Parathyroid adenoma (tissue), 2 donors: ENCODE measurements around the gene PTGER3.

Experiments used
- H2AFZ ChIP-seq: fragments of 300-600 bp; sonication (generic); one replicate; pipeline ENCODE4 v1.7.0; 2017; ENCODE audit warnings: antibody characterized with exemption, mild to moderate bottlenecking
- H3K27ac ChIP-seq: fragments of 300-600 bp; sonication (generic); one replicate; pipeline ENCODE4 v1.7.0; 2017
- H3K27me3 ChIP-seq: fragments of 300-600 bp; sonication (generic); one replicate; pipeline ENCODE4 v1.7.0; 2017; ENCODE audit warnings: low read length; ENCODE audit not compliant: control insufficient read depth, insufficient read depth
- H3K36me3 ChIP-seq: fragments of 300-600 bp; sonication (generic); one replicate; pipeline ENCODE4 v1.7.0; 2017; ENCODE audit warnings: low read length; ENCODE audit not compliant: control insufficient read depth, insufficient read depth
- H3K4me1 ChIP-seq: fragments of 300-600 bp; sonication (generic); one replicate; pipeline ENCODE4 v1.7.0; 2017; ENCODE audit warnings: control low read depth
- H3K4me2 ChIP-seq: fragments of 300-600 bp; sonication (generic); one replicate; pipeline ENCODE4 v1.7.0; 2017; ENCODE audit warnings: low read length
- H3K4me3 ChIP-seq: fragments of 300-600 bp; sonication (generic); one replicate; pipeline ENCODE4 v1.7.0; 2017; ENCODE audit warnings: low read depth, low read length
- H3K79me2 ChIP-seq: fragments of 300-600 bp; sonication (generic); one replicate; pipeline ENCODE4 v1.7.0; 2017; ENCODE audit warnings: control low read depth
- H3K9ac ChIP-seq: fragments of 300-600 bp; sonication (generic); one replicate; pipeline ENCODE4 v1.7.0; 2017; ENCODE audit warnings: mild to moderate bottlenecking
- H3K9me3 ChIP-seq: fragments of 300-600 bp; sonication (generic); one replicate; pipeline ENCODE4 v1.7.0; 2017; ENCODE audit warnings: low read length; ENCODE audit not compliant: control insufficient read depth
- TF ChIP-seq, protein P1 (sequence below): fragments of 300-600 bp; sonication (generic); IDR thresholded peaks from one replicate; pipeline ENCODE4 v1.7.0; 2017; ENCODE audit warnings: antibody characterized with exemption, mild to moderate bottlenecking
- donor health status: primary hyperparathyroidism.

PTGER3 gene

DNA sequence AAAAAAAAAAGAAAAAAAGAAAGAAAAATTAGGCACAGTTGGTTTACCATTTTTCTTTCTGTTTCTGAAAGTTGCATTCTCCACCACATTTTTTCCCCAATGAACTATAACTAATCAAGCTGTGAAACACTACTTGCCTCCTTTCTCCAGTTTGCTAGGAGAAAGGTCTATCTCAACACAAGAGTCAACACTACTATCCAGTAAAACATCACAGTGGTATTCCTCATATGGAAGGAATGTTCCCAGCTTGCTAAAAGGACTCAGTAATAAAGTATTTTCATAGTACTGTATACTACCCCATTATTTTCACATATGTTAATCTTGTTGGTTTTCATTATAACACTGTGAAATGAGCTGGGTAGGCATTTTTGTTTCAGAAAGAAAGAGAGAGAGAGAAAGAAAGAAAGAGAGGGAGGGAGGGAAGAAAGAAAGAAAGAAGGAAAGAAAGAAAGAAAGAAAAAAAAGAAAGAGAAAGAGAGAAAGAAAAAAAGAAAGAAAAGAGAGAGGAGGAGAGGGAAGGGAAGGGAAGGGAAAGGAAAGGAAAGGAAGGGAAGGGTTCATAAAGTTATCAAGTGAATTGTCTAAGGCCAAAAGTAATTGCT, 7.9 kb downstream of the PTGER3 start:
- TF ChIP-seq, protein P1, sequence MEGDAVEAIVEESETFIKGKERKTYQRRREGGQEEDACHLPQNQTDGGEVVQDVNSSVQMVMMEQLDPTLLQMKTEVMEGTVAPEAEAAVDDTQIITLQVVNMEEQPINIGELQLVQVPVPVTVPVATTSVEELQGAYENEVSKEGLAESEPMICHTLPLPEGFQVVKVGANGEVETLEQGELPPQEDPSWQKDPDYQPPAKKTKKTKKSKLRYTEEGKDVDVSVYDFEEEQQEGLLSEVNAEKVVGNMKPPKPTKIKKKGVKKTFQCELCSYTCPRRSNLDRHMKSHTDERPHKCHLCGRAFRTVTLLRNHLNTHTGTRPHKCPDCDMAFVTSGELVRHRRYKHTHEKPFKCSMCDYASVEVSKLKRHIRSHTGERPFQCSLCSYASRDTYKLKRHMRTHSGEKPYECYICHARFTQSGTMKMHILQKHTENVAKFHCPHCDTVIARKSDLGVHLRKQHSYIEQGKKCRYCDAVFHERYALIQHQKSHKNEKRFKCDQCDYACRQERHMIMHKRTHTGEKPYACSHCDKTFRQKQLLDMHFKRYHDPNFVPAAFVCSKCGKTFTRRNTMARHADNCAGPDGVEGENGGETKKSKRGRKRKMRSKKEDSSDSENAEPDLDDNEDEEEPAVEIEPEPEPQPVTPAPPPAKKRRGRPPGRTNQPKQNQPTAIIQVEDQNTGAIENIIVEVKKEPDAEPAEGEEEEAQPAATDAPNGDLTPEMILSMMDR = no peak
- Histone ChIP-seq H3K79me2 (no peaks in the 10 kb centered on the region), H2AFZ (no peak overlapping the region), H3K27me3 (no peaks in the 10 kb centered on the region), H3K27ac (no peak overlapping the region), H3K9me3 (no peaks in the 10 kb centered on the region), H3K36me3 (no peaks in the 10 kb centered on the region), H3K4me3 (no peak overlapping the region), H3K9ac (no peak overlapping the region), H3K4me2 (no peak overlapping the region), H3K4me1 (no peaks in the 10 kb centered on the region)

DNA sequence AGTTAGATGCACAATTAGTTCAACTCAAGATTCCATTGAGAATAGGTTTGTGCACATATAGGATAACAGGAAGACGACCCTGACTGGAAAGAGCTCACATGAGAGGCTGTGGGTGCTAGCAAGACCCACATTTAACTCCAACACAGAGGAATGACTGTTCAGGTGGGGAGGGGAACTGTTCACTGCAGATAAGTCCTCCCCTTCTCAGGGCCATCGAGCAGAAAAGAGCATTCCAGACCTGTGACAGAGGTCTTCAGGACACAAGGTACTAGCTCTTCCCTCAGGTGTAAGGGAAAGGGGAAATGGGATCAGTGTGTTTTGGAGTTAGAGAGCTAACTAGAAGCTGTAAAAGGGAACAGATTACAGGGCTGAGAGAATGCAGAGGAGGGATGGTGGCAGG, 8.7 kb downstream of the PTGER3 start:
- H2AFZ ChIP-seq = no peak overlapping the region
- no peaks in the 10 kb centered on the region for H3K9me3 ChIP-seq
- H3K27me3 ChIP-seq = no peaks in the 10 kb centered on the region
- no peaks in the 10 kb centered on the region for H3K4me1 ChIP-seq
- H3K4me2 ChIP-seq = no peak overlapping the region
- no peak overlapping the region for H3K4me3 ChIP-seq
- TF ChIP-seq, protein P1 = no peak
- H3K36me3 ChIP-seq = no peaks in the 10 kb centered on the region
- H3K27ac ChIP-seq = no peak overlapping the region
- no peaks in the 10 kb centered on the region for H3K79me2 ChIP-seq
- no peak overlapping the region for H3K9ac ChIP-seq

DNA sequence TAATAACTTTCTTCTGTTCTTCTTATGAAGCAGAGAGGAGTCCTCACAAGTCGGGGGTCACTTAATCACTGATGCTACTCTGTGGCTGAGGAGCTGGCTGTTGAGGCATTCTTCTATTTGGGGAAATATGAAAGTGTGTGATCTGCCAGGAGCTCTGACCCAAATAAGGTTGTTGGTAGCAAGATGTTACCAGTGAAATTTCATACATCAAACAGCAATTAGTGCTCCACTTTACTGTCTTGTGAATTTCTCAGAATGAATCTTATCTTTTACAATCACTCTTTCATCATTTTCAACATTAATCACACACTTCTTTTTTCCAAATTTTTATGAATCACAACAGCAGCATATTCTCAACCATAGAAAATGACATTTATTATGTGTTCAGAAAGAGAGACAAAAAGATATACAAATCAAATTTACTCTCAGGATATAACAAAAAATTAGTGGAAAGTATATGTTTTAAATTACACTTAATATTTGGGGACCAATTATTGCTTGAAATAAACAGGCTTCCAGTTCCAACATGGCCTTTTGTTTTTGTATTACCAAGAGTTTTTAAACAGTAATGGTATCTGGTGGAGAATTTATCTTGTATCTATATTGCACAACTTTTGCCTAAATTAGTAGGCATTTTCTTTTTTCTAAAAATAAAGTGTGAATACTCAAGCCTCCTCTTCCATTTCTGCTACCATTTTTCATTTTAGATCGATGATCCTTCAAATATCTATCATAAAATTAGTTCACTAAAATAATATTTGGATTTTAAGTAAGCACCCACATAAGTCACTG, 9.6 kb downstream of the PTGER3 start:
- no peaks in the 10 kb centered on the region for H3K27me3 ChIP-seq
- no peaks in the 10 kb centered on the region for H3K9me3 ChIP-seq
- no peak overlapping the region for H3K4me3 ChIP-seq
- H3K27ac ChIP-seq = no peak overlapping the region
- no peak overlapping the region for H2AFZ ChIP-seq
- no peak overlapping the region for H3K4me2 ChIP-seq
- TF ChIP-seq, protein P1 = no peak
- H3K4me1 ChIP-seq = no peaks in the 10 kb centered on the region
- no peaks in the 10 kb centered on the region for H3K79me2 ChIP-seq
- H3K9ac ChIP-seq = no peak overlapping the region
- no peaks in the 10 kb centered on the region for H3K36me3 ChIP-seq

DNA sequence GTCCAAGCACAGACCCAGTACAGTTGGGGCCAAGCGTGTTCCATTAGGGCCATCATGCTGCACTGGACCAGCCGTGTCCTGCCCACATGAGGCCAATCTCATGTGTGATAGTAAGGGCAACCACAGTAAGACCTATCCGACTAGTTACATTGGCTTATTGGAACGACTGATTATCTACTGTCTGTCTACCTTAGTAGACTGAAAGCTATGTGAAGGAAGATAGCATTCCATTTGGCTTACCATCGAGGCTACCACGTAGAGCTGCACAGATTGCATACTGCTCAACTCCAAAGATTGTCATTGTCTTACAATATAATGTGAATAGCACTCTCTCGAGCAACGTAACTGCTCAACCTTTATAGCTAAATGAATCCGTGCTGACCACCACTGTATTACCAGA, 10.6 kb downstream of the PTGER3 start:
- Histone ChIP-seq H3K36me3 (no peaks in the 10 kb centered on the region), H2AFZ (no peak overlapping the region), H3K27me3 (no peaks in the 10 kb centered on the region), H3K4me3 (no peak overlapping the region), H3K4me2 (no peak overlapping the region), H3K27ac (no peak overlapping the region), H3K79me2 (no peaks in the 10 kb centered on the region), H3K4me1 (no peaks in the 10 kb centered on the region), H3K9me3 (no peaks in the 10 kb centered on the region), H3K9ac (no peak overlapping the region)
- TF ChIP-seq, protein P1 = no peak
